ENCODE data around the gene SERPINB7.
"Not testable (repeated sequence)": the region's sequence is repeated elsewhere in the genome, so short reads cannot be mapped to it uniquely, and the experiment has no call there.

DNA sequence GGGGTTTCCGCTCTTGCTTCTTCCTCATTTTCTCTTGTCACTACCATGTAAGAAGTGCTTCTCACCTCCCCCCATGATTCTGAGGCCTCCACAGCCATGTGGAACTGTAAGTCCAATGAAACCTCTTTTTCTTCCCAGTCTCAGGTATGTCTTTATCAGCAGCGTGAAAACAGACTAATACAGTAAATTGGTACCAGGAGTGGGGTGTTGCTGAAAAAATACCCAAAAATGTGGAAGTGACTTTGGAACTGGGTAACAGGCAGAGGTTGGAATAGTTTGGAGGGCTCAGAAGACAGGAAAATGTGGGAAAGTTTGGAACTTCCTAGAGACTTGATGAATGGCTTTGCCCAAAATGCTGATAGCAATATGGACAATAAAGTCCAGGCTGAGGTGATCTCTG is 15.4 kb upstream of the SERPINB7 start:
- TF ChIP-seq, protein P1, sequence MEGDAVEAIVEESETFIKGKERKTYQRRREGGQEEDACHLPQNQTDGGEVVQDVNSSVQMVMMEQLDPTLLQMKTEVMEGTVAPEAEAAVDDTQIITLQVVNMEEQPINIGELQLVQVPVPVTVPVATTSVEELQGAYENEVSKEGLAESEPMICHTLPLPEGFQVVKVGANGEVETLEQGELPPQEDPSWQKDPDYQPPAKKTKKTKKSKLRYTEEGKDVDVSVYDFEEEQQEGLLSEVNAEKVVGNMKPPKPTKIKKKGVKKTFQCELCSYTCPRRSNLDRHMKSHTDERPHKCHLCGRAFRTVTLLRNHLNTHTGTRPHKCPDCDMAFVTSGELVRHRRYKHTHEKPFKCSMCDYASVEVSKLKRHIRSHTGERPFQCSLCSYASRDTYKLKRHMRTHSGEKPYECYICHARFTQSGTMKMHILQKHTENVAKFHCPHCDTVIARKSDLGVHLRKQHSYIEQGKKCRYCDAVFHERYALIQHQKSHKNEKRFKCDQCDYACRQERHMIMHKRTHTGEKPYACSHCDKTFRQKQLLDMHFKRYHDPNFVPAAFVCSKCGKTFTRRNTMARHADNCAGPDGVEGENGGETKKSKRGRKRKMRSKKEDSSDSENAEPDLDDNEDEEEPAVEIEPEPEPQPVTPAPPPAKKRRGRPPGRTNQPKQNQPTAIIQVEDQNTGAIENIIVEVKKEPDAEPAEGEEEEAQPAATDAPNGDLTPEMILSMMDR (IDR thresholded peaks at IDR 0.05; ENCODE audit: control extremely low read depth in 1 of 3, insufficient read depth in 1 of 3, low read depth in 1 of 3, low read length in 3 of 3): not testable (repeated sequence)
- not testable (repeated sequence) for TF ChIP-seq KDM1A (IDR thresholded peaks at IDR 0.05; ENCODE audit: borderline replicate concordance, low read length); TBP (IDR thresholded peaks at IDR 0.05; ENCODE audit: low read depth, low read length); CBX5 (IDR thresholded peaks at IDR 0.05; ENCODE audit: low read depth, low read length); CBX8 (IDR thresholded peaks at IDR 0.05; ENCODE audit: borderline replicate concordance, low read depth, low read length); TAF1 (IDR thresholded peaks at IDR 0.05; ENCODE audit: low read depth, low read length); GTF2F1 (IDR thresholded peaks at IDR 0.05; ENCODE audit: borderline replicate concordance, low read depth, low read length); RXRA (IDR thresholded peaks at IDR 0.05; ENCODE audit: insufficient read depth, low read depth, low read length); POLR2A (IDR thresholded peaks at IDR 0.05; ENCODE audit: control extremely low read depth in 1 of 2, low read depth in 2 of 2, low read length in 2 of 2); SP1 (IDR thresholded peaks at IDR 0.05; ENCODE audit: low read depth, low read length); SIX5 (IDR thresholded peaks at IDR 0.05; ENCODE audit: low read depth, low read length); POLR2AphosphoS5 (IDR thresholded peaks at IDR 0.05; ENCODE audit: low read depth, low read length); GABPA (IDR thresholded peaks at IDR 0.05; ENCODE audit: borderline replicate concordance, insufficient read depth, low read length)
- TF ChIP-seq, protein P2, sequence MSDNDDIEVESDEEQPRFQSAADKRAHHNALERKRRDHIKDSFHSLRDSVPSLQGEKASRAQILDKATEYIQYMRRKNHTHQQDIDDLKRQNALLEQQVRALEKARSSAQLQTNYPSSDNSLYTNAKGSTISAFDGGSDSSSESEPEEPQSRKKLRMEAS (IDR thresholded peaks at IDR 0.05): not testable (repeated sequence)

Data from H1 (cell line).